Measurements from ENCODE around the gene SUSD3.

Gene SUSD3

DNA sequence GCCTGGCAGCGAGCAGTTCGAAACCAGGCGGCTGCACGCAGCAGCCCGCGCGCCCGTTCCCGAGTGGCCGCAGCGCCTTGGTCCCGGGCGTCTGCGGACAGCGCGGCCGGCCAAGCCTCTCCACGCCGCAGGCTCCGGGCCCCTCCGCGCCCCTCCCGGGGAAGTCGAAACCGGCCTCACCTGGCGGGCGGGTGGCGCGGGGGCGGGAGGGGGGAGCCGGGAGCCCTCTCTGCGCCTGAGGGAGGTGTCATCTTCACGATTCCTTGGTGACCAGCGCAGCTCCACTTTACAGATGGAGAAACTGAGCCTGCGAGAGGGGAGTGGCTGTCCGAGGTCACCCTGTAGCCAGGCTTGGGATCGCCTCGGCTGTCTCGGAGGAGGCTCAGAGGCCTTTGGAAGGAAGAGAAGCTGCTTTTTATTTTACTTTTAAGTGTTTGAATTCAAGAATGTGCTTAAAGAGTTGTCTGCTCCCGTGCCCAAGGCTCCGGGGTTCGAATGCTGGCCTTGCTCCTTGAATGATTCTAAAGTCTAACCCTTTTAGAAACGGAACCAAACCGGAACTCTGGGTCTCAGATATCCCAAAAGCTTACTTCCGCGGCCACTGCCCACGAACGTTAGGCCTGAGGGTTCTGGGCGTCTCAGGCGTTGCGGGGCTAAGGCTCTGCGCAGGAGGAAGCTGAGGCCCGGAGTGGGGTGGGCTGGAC lies 662 bp downstream of the SUSD3 start:
- peak overlapping the region; percentile 77 for H3K4me3 ChIP-seq (ENCODE audit: low read depth, low read length)
- TF ChIP-seq, protein P1, sequence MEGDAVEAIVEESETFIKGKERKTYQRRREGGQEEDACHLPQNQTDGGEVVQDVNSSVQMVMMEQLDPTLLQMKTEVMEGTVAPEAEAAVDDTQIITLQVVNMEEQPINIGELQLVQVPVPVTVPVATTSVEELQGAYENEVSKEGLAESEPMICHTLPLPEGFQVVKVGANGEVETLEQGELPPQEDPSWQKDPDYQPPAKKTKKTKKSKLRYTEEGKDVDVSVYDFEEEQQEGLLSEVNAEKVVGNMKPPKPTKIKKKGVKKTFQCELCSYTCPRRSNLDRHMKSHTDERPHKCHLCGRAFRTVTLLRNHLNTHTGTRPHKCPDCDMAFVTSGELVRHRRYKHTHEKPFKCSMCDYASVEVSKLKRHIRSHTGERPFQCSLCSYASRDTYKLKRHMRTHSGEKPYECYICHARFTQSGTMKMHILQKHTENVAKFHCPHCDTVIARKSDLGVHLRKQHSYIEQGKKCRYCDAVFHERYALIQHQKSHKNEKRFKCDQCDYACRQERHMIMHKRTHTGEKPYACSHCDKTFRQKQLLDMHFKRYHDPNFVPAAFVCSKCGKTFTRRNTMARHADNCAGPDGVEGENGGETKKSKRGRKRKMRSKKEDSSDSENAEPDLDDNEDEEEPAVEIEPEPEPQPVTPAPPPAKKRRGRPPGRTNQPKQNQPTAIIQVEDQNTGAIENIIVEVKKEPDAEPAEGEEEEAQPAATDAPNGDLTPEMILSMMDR (IDR thresholded peaks at IDR 0.05; ENCODE audit: low read depth, low read length): no peak
- no peak for TF ChIP-seq MYC (IDR thresholded peaks at IDR 0.05; ENCODE audit: low read depth, low read length)
- TF ChIP-seq, protein P2, sequence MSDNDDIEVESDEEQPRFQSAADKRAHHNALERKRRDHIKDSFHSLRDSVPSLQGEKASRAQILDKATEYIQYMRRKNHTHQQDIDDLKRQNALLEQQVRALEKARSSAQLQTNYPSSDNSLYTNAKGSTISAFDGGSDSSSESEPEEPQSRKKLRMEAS (IDR thresholded peaks at IDR 0.05; ENCODE audit: low read depth, low read length): no peak
- TF ChIP-seq POLR2A (IDR thresholded peaks at IDR 0.05; ENCODE audit: extremely low read depth, insufficient read length): no peak
- DNase-seq (ENCODE audit: low read depth): peak; percentile 75

DNA sequence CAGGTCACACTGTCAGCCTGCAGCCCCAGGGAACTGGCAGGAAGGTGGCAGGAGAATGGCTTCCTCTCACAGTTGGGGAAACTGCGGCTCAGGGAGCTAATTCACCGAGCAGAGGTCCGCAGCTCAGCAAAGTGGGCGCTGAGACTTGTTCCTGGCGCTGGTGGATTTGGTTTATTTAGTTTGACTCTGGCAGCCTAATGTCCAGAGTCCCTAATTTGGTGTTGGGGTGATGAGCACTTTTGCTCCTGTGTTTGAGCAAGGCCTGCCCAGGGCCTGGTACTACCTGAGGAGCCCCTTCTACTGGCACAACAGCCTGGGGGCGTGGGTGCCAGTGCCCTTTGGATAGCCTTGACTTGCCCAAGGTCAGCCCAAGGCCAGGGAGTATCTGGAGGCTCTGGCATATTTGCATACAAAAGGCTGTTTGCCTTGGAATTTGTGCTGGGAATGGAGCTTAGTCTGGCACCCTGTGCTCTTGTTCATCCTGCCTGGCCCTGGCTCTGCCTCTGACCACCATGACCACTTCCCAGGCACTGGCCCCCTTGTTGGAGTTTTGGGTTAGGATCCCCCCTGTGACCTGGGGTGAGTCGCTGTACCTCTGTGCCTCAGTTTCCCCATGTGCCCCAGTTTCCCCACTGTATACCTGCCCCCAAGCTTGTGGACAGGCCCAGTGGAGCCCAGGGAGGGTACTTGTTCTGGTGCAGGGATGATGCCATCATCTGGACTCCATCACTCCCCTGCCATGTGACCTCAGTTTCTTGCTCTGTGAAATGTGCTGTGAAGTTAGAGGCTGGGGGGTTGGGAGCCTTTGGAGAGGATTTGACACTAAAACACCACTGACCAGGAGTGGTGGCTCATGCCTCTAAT lies 1.4 kb downstream of the SUSD3 start:
- H3K4me3 ChIP-seq (ENCODE audit: low read depth, low read length): peak overlapping the region; percentile 77
- no peak for DNase-seq (ENCODE audit: low read depth)
- TF ChIP-seq, protein P2 (IDR thresholded peaks at IDR 0.05; ENCODE audit: low read depth, low read length): no peak
- TF ChIP-seq MYC (IDR thresholded peaks at IDR 0.05; ENCODE audit: low read depth, low read length): peak; percentile 30; the same call in 1 of the 2 replicates

DNA sequence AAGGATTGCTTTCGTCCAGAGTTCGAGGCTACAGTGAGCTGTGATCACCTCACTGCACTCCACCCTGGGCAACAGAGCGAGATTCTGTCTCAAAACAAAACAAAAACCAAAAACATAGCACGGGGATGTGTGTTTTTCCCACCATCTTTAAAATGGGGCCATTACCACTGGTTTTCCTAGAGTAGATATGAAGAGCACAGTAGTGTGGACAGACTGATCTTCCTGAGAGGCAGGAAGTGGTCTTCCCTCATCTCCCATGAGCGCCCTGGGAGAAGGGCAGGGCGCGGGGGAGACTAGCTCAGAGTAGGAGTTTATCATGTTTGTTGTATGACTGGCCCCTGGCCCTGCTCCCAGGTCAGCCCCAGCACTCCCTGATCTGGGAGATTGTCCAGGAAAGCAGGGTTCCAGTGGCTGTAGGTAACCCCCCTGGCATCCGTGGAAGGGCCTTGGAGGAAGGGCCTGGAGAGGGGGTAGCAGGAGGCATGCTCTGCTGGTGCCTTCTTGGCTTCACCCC lies 2.3 kb downstream of the SUSD3 start:
- DNase-seq (ENCODE audit: low read depth): no peak
- TF ChIP-seq, protein P1 (IDR thresholded peaks at IDR 0.05; ENCODE audit: low read depth, low read length): no peak
- no peak for TF ChIP-seq POLR2A (IDR thresholded peaks at IDR 0.05; ENCODE audit: extremely low read depth, insufficient read length)
- H3K4me3 ChIP-seq (ENCODE audit: low read depth, low read length): peak overlapping the region; percentile 77

DNA sequence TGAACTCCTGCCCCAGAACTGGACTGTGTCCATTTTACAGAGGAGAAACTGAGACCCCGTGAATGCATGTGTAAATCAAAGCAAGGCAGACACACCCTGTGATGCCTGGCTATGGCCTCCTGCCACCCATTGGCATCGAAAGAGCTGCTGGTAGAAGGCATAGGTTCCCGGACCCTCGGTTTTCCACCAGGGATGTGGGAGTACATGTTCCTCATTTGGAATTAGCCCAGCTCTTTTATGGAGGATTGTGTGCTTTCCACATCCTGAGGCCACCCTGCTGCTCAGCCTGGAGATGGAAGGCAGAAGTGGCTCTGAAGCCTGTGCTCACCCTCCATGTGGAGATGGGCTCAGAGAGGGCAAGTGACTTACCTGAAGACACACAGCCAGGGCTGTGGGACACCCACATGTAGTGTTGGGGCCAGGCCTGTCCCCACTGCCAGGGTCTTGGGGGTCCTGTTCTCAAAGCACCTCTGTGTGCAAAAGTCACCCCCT lies 2.8 kb downstream of the SUSD3 start:
- no peak for TF ChIP-seq MYC (IDR thresholded peaks at IDR 0.05; ENCODE audit: low read depth, low read length)
- DNase-seq (ENCODE audit: low read depth): no peak
- H3K4me3 ChIP-seq (ENCODE audit: low read depth, low read length): peak overlapping the region; percentile 77

DNA sequence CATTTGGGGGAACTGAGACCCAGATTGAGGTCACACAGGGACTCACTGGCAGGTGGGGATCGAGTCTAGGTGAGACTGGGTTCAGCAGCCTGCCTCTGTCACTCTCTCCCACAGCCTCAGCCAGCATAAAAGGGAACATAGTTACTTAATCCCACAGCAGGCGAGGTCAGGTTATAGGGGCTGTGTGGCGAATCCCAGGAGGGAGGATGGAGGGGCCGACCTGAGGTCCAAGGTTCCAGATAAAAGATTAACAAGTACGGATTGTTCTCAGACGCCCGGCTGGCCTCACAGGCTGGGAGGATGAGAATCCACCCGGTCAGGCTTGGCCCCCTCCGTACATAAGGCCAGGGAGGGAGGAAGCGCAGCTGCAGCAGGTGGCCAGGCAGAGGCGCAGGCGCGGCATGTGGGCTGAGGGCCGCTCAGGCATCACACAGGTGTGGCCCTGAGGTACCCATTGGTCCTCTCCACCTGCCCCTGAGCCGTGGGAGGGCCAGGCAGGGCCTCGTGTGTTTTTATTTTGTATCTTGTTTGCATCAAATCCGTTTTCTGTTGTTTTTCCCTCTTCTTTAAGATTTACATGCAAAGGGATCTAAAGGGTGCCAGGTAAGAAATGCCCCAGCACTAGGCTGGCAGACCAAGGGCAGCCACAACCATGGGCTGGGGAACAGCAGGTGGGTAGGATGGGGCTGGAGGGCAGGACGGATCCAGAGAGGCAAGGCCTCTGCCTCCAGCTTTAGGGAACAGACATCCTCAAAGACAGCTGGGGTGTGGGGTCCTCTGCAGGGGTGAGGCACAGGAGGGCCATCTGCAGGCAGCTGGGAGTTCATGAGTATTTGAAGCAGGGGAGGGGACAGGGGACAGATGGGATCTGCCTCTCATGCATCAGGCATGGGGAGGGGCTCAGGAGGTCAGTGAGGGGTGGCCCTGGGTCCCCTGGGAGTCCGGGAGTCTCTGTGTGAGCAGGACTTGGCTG lies 3.6 kb downstream of the SUSD3 start:
- no peak for DNase-seq (ENCODE audit: low read depth)
- no peak for TF ChIP-seq MYC (IDR thresholded peaks at IDR 0.05; ENCODE audit: low read depth, low read length)
- TF ChIP-seq, protein P1 (IDR thresholded peaks at IDR 0.05; ENCODE audit: low read depth, low read length): no peak
- TF ChIP-seq, protein P2 (IDR thresholded peaks at IDR 0.05; ENCODE audit: low read depth, low read length): no peak
- no peak for TF ChIP-seq POLR2A (IDR thresholded peaks at IDR 0.05; ENCODE audit: extremely low read depth, insufficient read length)
- no peak overlapping the region for H3K4me3 ChIP-seq (ENCODE audit: low read depth, low read length)

DNA sequence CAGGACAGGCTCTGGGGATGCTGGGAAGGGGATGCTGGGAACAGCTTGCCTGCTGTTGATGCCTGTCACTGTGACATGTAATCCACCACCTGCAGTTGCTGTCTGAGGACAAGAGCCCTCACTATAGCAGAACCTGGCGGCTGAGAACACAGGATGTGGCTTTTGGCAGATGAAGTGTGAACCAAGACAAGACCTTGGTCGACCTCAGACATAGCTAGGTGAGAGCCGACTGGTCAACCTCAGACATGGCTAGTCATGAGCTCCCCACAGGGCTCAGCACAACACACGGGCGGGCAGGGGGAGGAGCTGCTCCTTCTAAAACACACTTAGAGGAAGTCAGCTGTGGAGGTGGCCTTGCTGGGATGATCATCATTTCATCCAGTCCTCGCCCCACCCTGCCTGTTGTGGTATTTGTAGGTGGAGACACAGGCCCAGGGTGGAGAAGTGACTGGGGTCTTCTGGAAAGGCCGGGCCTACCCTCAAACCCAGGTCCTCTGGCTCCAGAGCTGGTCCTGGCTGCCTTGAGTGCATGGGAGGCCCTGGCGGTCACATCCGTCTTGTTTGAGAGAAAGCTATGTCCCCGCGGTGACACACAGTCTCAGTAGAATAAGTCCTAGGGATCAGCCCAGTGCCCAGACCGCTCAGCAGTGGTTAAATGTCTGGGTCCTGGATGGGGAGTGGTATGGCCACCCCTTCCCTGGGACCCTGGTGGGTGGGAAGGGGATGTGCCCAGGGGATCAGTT lies 6.1 kb downstream of the SUSD3 start:
- peak; percentile 98 for DNase-seq (ENCODE audit: low read depth)
- TF ChIP-seq, protein P2 (IDR thresholded peaks at IDR 0.05; ENCODE audit: low read depth, low read length): peak; percentile 81
- peak; percentile 26 for TF ChIP-seq POLR2A (IDR thresholded peaks at IDR 0.05; ENCODE audit: extremely low read depth, insufficient read length)
- TF ChIP-seq, protein P1 (IDR thresholded peaks at IDR 0.05; ENCODE audit: low read depth, low read length): no peak
- peak; percentile 79; the same call in 1 of the 2 replicates for TF ChIP-seq MYC (IDR thresholded peaks at IDR 0.05; ENCODE audit: low read depth, low read length)
- H3K4me3 ChIP-seq (ENCODE audit: low read depth, low read length): peak overlapping the region; percentile 9

All from NB4 (cell line).